Tibial nerve (tissue), 4 donors: ENCODE results near the gene FXYD1. TPM values are rescaled to one million over a fixed set of nuclear protein-coding genes. Genes with fewer than 3 reads are reported as not detected.

Experiments used
- DNase-seq, 2 donors: peaks; one replicate each; pipeline ENCODE4 v3.0.0-alpha.2; 2019; ENCODE audit warnings: low spot score in 2 of 2
- H3K27ac ChIP-seq, 4 donors: fragments of 200-600 bp; sonication (generic) in 3 of 4; one replicate each; pipeline ENCODE4 v1.5.1; 2017 to 2019; ENCODE audit warnings: mild to moderate bottlenecking in 1 of 4
- H3K27me3 ChIP-seq, 2 donors: fragments of 200-600 bp; sonication (generic) in 1 of 2; one replicate each; pipeline versions ENCODE4 v1.5.1 to v1.6.0; 2017 to 2019
- H3K36me3 ChIP-seq, 3 donors: fragments of 200-600 bp; sonication (generic); one replicate each; pipeline ENCODE4 v1.5.1; 2018 to 2019
- H3K4me1 ChIP-seq, 4 donors: fragments of 200-600 bp; sonication (generic) in 3 of 4; one replicate each; pipeline ENCODE4 v1.5.1; 2017 to 2019
- H3K4me3 ChIP-seq, 4 donors: fragments of 200-600 bp; sonication (generic) in 3 of 4; one replicate each; pipeline ENCODE4 v1.5.1; 2017 to 2019; ENCODE audit warnings: mild to moderate bottlenecking in 1 of 4, moderate library complexity in 1 of 4
- H3K9me3 ChIP-seq, 4 donors: fragments of 200-600 bp; sonication (generic) in 3 of 4; one replicate each; pipeline ENCODE4 v1.5.1; 2017 to 2019
- EP300 ChIP-seq, 2 donors: sonication (generic); formaldehyde crosslinking; IDR thresholded peaks; one replicate each; pipeline ENCODE4 v1.6.1; 2017; ENCODE audit warnings: antibody characterized with exemption in 2 of 2, mild to moderate bottlenecking in 1 of 2
- POLR2A ChIP-seq, 2 donors: fragments of 450-650 bp; IDR thresholded peaks; one replicate each; pipeline ENCODE4 v1.6.1; 2017; ENCODE audit warnings: antibody characterized with exemption in 2 of 2, mild to moderate bottlenecking in 2 of 2, moderate library complexity in 2 of 2
- WGBS, 2 donors: methylation state at CpG; one replicate each; pipeline ENCODE4 v1.1.5; 2018; 5-methylcytosine and 5-hydroxymethylcytosine counted together
- total RNA-seq, 4 donors: library from RNA; depleted of rRNA; stranded (reverse); fragments of >200 nt; gene quantifications; one replicate each; pipeline ENCODE4 v1.1.0, GENCODE V29; 2016
- TF ChIP-seq, protein P1 (sequence below), 5 experiments: fragments of 200-600 bp in 3 of 5; fragments of 450-650 bp in 2 of 5; sonication (generic) in 3 of 5; IDR thresholded peaks; one replicate each; pipeline ENCODE4 v1.5.1; 2016 to 2019; ENCODE audit warnings: antibody characterized with exemption in 5 of 5, mild to moderate bottlenecking in 3 of 5, moderate library complexity in 2 of 5

Gene FXYD1
- total RNA-seq, 4 donors from 2014 or later = 72.9 to 193 (median 84.9) TPM

GRCh38 chr19:35144259-35144599 lies 5.6 kb downstream of the FXYD1 start:
- WGBS, 2 donors = 49 to 51% methylated on average over 2 to 6 of the region's 6 CpGs
- DNase-seq = no peak
- H3K4me3 ChIP-seq = no peak overlapping the region
- no peaks in the 10 kb centered on the region for H3K27me3 ChIP-seq
- H3K36me3 ChIP-seq = no peaks in the 10 kb centered on the region
- no peaks in the 10 kb centered on the region for H3K9me3 ChIP-seq
- peaks cover 0 to 47% (median 20%) of the 10 kb centered on the region in 4 donors for H3K4me1 ChIP-seq
- TF ChIP-seq POLR2A (IDR thresholded peaks at IDR 0.05) (no peak), EP300 (IDR thresholded peaks at IDR 0.05) (no peak)
- TF ChIP-seq, protein P1, sequence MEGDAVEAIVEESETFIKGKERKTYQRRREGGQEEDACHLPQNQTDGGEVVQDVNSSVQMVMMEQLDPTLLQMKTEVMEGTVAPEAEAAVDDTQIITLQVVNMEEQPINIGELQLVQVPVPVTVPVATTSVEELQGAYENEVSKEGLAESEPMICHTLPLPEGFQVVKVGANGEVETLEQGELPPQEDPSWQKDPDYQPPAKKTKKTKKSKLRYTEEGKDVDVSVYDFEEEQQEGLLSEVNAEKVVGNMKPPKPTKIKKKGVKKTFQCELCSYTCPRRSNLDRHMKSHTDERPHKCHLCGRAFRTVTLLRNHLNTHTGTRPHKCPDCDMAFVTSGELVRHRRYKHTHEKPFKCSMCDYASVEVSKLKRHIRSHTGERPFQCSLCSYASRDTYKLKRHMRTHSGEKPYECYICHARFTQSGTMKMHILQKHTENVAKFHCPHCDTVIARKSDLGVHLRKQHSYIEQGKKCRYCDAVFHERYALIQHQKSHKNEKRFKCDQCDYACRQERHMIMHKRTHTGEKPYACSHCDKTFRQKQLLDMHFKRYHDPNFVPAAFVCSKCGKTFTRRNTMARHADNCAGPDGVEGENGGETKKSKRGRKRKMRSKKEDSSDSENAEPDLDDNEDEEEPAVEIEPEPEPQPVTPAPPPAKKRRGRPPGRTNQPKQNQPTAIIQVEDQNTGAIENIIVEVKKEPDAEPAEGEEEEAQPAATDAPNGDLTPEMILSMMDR (IDR thresholded peaks at IDR 0.05) = no peak
- H3K27ac ChIP-seq = peak overlapping the region in 1 of 4 donors; percentile 78

DNA sequence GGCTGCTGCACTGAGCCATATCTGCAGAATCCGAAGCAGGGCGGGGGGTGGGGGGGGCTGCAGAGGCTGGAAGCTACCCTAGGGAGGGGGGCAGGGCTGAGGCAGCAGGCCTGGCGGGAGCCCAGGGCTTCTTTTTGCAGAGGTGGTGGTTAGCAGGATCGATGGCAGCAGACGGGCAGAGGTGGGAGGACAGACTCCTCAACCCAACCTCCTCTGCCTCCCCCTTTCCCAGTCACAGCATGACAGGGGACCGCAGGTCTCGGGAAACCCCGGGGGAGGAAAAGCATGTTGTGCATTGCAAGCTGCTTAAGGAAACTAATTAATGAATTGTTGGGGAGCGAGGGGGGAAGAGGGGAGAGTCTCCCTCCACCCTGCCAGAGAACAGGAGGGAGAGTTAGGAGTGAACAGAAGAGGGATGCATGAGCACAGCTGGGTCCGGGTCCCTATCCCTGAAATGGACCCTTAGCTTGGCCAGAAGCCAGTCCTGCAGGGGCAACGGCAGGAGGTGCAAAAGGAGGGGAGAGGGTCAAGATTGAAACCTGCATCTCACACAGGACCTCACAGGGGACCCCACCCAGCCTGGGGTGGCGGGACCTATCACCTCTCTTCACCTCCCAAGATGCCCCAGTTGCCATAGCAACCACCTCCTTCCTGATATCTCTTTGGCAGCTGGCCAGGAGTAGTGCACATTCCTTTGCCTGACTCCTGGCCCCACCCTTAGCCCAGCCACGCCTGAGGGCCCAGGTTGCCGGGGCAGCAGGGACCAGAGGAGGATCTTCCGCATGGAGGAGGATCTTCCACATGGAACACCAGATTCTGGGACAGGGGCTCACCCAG lies 6.2 kb downstream of the FXYD1 start:
- DNase-seq = no peak
- Histone ChIP-seq H3K27me3 (no peaks in the 10 kb centered on the region), H3K27ac (peak overlapping the region in 1 of 4 donors; percentile 78), H3K4me1 (peaks cover 0 to 47% (median 20%) of the 10 kb centered on the region in 4 donors), H3K36me3 (no peaks in the 10 kb centered on the region), H3K9me3 (no peaks in the 10 kb centered on the region), H3K4me3 (no peak overlapping the region)
- 31 to 39% methylated on average over 12 to 15 of the region's 15 CpGs for WGBS, 2 donors
- TF ChIP-seq POLR2A (IDR thresholded peaks at IDR 0.05) = no peak
- no peak for TF ChIP-seq EP300 (IDR thresholded peaks at IDR 0.05)
- TF ChIP-seq, protein P1 (IDR thresholded peaks at IDR 0.05) = no peak

DNA sequence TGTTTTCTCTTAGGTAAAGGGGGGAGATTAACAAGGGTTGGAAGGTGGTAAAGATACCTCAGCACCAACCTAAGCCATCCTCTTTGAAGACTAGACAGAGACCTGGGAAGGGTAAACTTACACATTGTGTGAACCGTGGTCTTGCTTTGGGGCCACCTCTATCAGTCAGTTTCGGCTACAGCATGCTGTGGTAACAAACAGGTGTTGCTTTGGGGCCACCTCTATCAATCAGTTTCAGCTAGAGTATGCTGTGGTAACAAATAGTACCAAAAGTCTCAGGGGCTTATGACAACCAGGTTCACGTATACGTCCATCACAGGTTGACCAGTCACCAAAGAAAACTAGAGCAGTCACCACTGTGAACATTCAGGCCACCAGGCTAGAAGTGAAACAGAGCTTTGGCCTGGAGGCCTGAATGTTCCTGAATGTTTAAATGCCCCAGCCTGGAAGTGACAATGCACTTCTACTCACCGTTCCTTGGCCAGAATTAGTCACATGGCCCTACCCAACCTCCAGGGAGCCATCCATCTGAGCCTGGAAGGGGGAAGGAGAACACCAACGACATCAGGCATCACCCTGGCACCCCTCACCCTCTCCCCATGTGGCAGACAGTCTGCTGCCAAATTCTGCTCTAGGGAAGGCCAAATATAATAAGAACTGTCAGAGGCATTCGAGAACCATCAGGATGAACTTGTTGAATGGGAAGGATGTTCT lies 8.3 kb downstream of the FXYD1 start:
- TF ChIP-seq POLR2A (IDR thresholded peaks at IDR 0.05) = no peak
- TF ChIP-seq, protein P1 (IDR thresholded peaks at IDR 0.05) = no peak
- TF ChIP-seq EP300 (IDR thresholded peaks at IDR 0.05) = no peak

DNA sequence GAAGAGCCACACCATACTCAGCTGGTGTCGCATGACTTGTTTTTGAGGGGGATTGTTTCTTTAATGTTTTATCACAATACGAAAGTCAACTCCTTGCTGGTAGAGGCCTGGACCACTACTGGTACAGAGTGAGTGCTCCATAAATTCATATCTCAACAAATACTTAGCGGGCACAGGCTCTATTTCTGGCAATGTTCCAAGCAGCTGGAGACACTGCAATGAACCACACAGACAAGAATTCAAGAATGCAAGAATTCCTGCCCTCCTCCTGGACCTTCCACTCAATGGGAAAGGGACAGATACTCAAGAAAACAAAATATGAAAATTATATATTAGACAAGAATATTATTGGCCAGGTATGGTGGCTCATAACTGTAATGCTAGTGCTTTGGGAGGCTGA lies 10.8 kb downstream of the FXYD1 start:
- 74 to 81% methylated on average over 3 of the region's 3 CpGs for WGBS, 2 donors
- Histone ChIP-seq H3K27me3 (peaks cover 0 to 14% of the 10 kb centered on the region in 2 donors), H3K4me3 (no peak overlapping the region), H3K9me3 (no peaks in the 10 kb centered on the region), H3K36me3 (no peaks in the 10 kb centered on the region), H3K4me1 (peaks cover 0 to 23% (median 3%) of the 10 kb centered on the region in 4 donors), H3K27ac (no peak overlapping the region)
- DNase-seq = no peak
- TF ChIP-seq EP300 (IDR thresholded peaks at IDR 0.05) (no peak), POLR2A (IDR thresholded peaks at IDR 0.05) (no peak)
- TF ChIP-seq, protein P1 (IDR thresholded peaks at IDR 0.05) = no peak

More for the DNA sequence above, 8.3 kb downstream of the FXYD1 start:
- H3K4me1 ChIP-seq = peaks cover 0 to 34% (median 15%) of the 10 kb centered on the region in 4 donors
- no peaks in the 10 kb centered on the region for H3K27me3 ChIP-seq
- peak overlapping the region in 1 of 4 donors; percentile 8 for H3K27ac ChIP-seq
- DNase-seq = no peak
- no peak overlapping the region for H3K4me3 ChIP-seq
- H3K36me3 ChIP-seq = no peaks in the 10 kb centered on the region
- no peaks in the 10 kb centered on the region for H3K9me3 ChIP-seq
- 61 to 68% methylated on average over 7 of the region's 7 CpGs for WGBS, 2 donors

GRCh38 chr19:35150445-35150844 lies 11.8 kb downstream of the FXYD1 start:
- Histone ChIP-seq H3K4me3 (no peak overlapping the region), H3K4me1 (peaks cover 0 to 24% (median 3%) of the 10 kb centered on the region in 4 donors), H3K36me3 (no peaks in the 10 kb centered on the region), H3K9me3 (no peaks in the 10 kb centered on the region), H3K27ac (no peak overlapping the region), H3K27me3 (peaks cover 0 to 24% of the 10 kb centered on the region in 2 donors)
- 70 to 73% methylated on average over 2 of the region's 2 CpGs for WGBS, 2 donors
- no peak for DNase-seq
- no peak for TF ChIP-seq EP300 (IDR thresholded peaks at IDR 0.05)
- TF ChIP-seq, protein P1 (IDR thresholded peaks at IDR 0.05) = no peak
- no peak for TF ChIP-seq POLR2A (IDR thresholded peaks at IDR 0.05)
